Measurements from ENCODE around the gene RXFP1. TPM values are rescaled to one million over a fixed set of nuclear protein-coding genes. Genes with fewer than 3 reads are reported as not detected.

The RXFP1 gene
- polyA plus RNA-seq, 1 donor from 2014 or later, result 0.12 TPM

DNA sequence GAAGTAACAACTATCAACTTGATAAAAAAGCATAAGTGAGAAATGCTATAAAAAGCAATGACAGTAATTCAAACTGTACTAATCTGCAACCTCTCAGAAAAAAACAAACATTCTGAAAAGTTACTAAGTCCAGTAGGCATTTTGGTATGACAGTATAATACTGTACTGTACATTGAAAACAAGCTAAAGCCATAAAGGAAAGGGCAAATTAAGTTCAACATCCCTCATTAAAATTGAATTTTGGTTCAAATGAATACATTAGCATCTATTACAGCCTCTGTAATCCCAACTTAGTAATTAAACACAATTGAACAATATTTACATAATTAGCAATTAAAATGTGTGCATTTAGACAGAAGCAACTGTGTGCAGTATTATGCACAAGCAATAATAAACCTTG is 96.3 kb downstream of the RXFP1 start:
- TF ChIP-seq, protein P1, sequence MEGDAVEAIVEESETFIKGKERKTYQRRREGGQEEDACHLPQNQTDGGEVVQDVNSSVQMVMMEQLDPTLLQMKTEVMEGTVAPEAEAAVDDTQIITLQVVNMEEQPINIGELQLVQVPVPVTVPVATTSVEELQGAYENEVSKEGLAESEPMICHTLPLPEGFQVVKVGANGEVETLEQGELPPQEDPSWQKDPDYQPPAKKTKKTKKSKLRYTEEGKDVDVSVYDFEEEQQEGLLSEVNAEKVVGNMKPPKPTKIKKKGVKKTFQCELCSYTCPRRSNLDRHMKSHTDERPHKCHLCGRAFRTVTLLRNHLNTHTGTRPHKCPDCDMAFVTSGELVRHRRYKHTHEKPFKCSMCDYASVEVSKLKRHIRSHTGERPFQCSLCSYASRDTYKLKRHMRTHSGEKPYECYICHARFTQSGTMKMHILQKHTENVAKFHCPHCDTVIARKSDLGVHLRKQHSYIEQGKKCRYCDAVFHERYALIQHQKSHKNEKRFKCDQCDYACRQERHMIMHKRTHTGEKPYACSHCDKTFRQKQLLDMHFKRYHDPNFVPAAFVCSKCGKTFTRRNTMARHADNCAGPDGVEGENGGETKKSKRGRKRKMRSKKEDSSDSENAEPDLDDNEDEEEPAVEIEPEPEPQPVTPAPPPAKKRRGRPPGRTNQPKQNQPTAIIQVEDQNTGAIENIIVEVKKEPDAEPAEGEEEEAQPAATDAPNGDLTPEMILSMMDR (IDR thresholded peaks at IDR 0.05; ENCODE audit: poor library complexity, severe bottlenecking), result no peak
- TF ChIP-seq MXI1 (conservative IDR thresholded peaks at IDR 0.05; ENCODE audit: poor library complexity, severe bottlenecking), result no peak
- no peaks in the 10 kb centered on the region for H3K9me3 ChIP-seq (ENCODE audit: low read length)

DNA sequence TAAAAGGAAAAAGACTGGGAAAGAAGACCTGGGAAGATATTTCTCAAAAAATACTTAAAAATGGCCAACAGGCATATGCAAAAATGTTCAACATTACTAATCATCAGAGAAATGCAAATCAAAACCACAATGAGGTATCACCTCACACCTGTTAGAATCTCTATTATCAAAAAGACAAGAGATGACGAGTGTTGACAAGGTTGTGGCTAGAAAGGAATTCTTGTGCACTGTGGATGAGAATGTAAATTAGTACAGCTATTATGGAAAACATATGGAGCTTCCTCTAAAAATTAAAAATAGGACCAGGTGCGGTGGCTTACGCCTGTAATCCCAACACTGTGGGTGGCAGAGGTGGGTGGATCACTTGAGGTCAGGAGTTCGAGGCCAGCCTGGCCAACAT is 100.0 kb downstream of the RXFP1 start:
- Histone ChIP-seq H3F3A (ENCODE audit: insufficient read depth, low read length, poor library complexity, severe bottlenecking) (no peaks in the 10 kb centered on the region), H3K4me2 (ENCODE audit: low read length) (no peak overlapping the region), H3K27me3 (ENCODE audit: insufficient read depth, low read depth, low read length) (no peaks in the 10 kb centered on the region), H2AFZ (ENCODE audit: low read depth, low read length) (no peak overlapping the region), H3K36me3 (ENCODE audit: insufficient read depth, low read length) (no peaks in the 10 kb centered on the region), H3K9me2 (ENCODE audit: insufficient read depth, low read length) (no peaks in the 10 kb centered on the region), H4K20me1 (ENCODE audit: insufficient read depth) (no peaks in the 10 kb centered on the region), H3K27ac (ENCODE audit: low read length) (no peak overlapping the region), H3K9ac (ENCODE audit: low read length) (no peak overlapping the region), H3K79me2 (replicated peaks; ENCODE audit: insufficient read depth, low read length) (no peaks in the 10 kb centered on the region), H3K4me3 (ENCODE audit: low read length) (no peak overlapping the region), H3K9me3 (ENCODE audit: low read length) (no peaks in the 10 kb centered on the region)
- TF ChIP-seq EZH2 (IDR thresholded peaks at IDR 0.05; ENCODE audit: borderline replicate concordance, insufficient read depth, low read length, poor library complexity, severe bottlenecking) (no peak), POLR2AphosphoS5 (IDR thresholded peaks at IDR 0.05) (no peak), EP300 (conservative IDR thresholded peaks at IDR 0.05; ENCODE audit: poor library complexity, severe bottlenecking) (no peak), TAF1 (IDR thresholded peaks at IDR 0.05; ENCODE audit: low read depth) (no peak), RAD21 (conservative IDR thresholded peaks at IDR 0.05) (no peak), MXI1 (conservative IDR thresholded peaks at IDR 0.05; ENCODE audit: poor library complexity, severe bottlenecking) (no peak), SMC3 (conservative IDR thresholded peaks at IDR 0.05; ENCODE audit: poor library complexity) (no peak)
- TF ChIP-seq, protein P2, sequence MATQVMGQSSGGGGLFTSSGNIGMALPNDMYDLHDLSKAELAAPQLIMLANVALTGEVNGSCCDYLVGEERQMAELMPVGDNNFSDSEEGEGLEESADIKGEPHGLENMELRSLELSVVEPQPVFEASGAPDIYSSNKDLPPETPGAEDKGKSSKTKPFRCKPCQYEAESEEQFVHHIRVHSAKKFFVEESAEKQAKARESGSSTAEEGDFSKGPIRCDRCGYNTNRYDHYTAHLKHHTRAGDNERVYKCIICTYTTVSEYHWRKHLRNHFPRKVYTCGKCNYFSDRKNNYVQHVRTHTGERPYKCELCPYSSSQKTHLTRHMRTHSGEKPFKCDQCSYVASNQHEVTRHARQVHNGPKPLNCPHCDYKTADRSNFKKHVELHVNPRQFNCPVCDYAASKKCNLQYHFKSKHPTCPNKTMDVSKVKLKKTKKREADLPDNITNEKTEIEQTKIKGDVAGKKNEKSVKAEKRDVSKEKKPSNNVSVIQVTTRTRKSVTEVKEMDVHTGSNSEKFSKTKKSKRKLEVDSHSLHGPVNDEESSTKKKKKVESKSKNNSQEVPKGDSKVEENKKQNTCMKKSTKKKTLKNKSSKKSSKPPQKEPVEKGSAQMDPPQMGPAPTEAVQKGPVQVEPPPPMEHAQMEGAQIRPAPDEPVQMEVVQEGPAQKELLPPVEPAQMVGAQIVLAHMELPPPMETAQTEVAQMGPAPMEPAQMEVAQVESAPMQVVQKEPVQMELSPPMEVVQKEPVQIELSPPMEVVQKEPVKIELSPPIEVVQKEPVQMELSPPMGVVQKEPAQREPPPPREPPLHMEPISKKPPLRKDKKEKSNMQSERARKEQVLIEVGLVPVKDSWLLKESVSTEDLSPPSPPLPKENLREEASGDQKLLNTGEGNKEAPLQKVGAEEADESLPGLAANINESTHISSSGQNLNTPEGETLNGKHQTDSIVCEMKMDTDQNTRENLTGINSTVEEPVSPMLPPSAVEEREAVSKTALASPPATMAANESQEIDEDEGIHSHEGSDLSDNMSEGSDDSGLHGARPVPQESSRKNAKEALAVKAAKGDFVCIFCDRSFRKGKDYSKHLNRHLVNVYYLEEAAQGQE (IDR thresholded peaks at IDR 0.05; ENCODE audit: borderline replicate concordance), result no peak
- TF ChIP-seq, protein P1 (IDR thresholded peaks at IDR 0.05; ENCODE audit: poor library complexity, severe bottlenecking), result no peak

More for the DNA sequence above, 96.3 kb downstream of the RXFP1 start:
- Histone ChIP-seq H4K20me1 (ENCODE audit: insufficient read depth) (no peaks in the 10 kb centered on the region), H3K27ac (ENCODE audit: low read length) (no peak overlapping the region), H3K4me2 (ENCODE audit: low read length) (no peak overlapping the region), H3K27me3 (ENCODE audit: insufficient read depth, low read depth, low read length) (no peaks in the 10 kb centered on the region), H3K9me2 (ENCODE audit: insufficient read depth, low read length) (no peaks in the 10 kb centered on the region), H3K79me2 (replicated peaks; ENCODE audit: insufficient read depth, low read length) (no peaks in the 10 kb centered on the region), H3K36me3 (ENCODE audit: insufficient read depth, low read length) (no peaks in the 10 kb centered on the region), H3K9ac (ENCODE audit: low read length) (no peak overlapping the region), H2AFZ (ENCODE audit: low read depth, low read length) (no peak overlapping the region), H3F3A (ENCODE audit: insufficient read depth, low read length, poor library complexity, severe bottlenecking) (no peaks in the 10 kb centered on the region), H3K4me3 (ENCODE audit: low read length) (no peak overlapping the region)

Measured in neural cell (in vitro differentiated cells).